Activated CD8-positive, alpha-beta memory T cell treated with anti-CD3 and anti-CD28 coated beads for 36 hours (primary cell): ENCODE measurements around the gene VAV1. TPM values are rescaled to one million over a fixed set of nuclear protein-coding genes. Genes with fewer than 3 reads are reported as not detected.

Source experiments
- CTCF ChIA-PET: fragments of 350-600 bp; sonication (Branson Sonifier 250); formaldehyde crosslinking; loops from one replicate; lab custom pipeline; 2021; ENCODE audit warnings: antibody characterized with exemption; lab: Charles Lee
- POLR2A ChIA-PET: fragments of 350-600 bp; sonication (Branson Sonifier 250); formaldehyde crosslinking; loops from one replicate; lab custom pipeline; 2021; ENCODE audit warnings: antibody characterized with exemption; lab: Charles Lee
- total RNA-seq, 2 experiments: library from RNA; stranded (reverse); gene quantifications; one replicate each; pipeline ENCODE4 v1.2.3, GENCODE V29; 2021

The VAV1 gene
- 10 to 100 TPM; 59.5 to 59.7 TPM for total RNA-seq

GRCh38 chr19:6772028-6772865 lies at the start of gene VAV1:
VAV1 (plus strand) TSS chr19:6772708; CDS start chr19:6772808, 100 bp downstream.
- POLR2A ChIA-PET = interaction anchor here (0.6 to 3.7 kb wide), 12 partner anchors 28 to 1592 kb away, joined by 3 to 27 read pairs (median 4); partner anchors contain the start of genes ANGPTL4 and DENND1C
- CTCF ChIA-PET = interaction anchor here (0.6 to 3.0 kb wide), 12 partner anchors 19 to 241 kb away, joined by 3 to 28 read pairs (median 5); partner anchors contain the start of gene TNFSF9

GRCh38 chr19:6723108-6723618 lies 49.3 kb upstream of the VAV1 start:
- POLR2A ChIA-PET = no interaction called here
- CTCF ChIA-PET = no interaction called here

GRCh38 chr19:6723738-6724137 lies 48.8 kb upstream of the VAV1 start:
- POLR2A ChIA-PET = no interaction called here

GRCh38 chr19:6724631-6725492 lies 47.6 kb upstream of the VAV1 start:
- CTCF ChIA-PET = interaction anchor here (1.1 to 1.4 kb wide), 2 partner anchors 8 to 208 kb away, joined by 3 to 4 read pairs; no protein-coding TSS in a partner anchor
- POLR2A ChIA-PET = no interaction called here

More at GRCh38 chr19:6723738-6724137, 48.8 kb upstream of the VAV1 start:
- CTCF ChIA-PET = interaction anchor here (1.4 kb wide), 1 partner anchor 10 kb away, joined by 4 read pairs; no protein-coding TSS in a partner anchor

GRCh38 chr19:6725513-6726231 lies 46.8 kb upstream of the VAV1 start:
- ChIA-PET CTCF (no interaction called here), POLR2A (no interaction called here)

- POLR2A ChIA-PET = interaction anchor here (0.7 kb wide), 1 partner anchor 40 kb away, joined by 3 read pairs; no protein-coding TSS in a partner anchor
- CTCF ChIA-PET = interaction anchor here (2.2 kb wide), 1 partner anchor 10 kb away, joined by 7 read pairs; no protein-coding TSS in a partner anchor
These were observed 44.2 kb upstream of the VAV1 start for GRCh38 chr19:6728346-6728745.

GRCh38 chr19:6729573-6730152 lies 42.8 kb upstream of the VAV1 start:
- ChIA-PET CTCF (interaction anchor here (2.2 kb wide), 1 partner anchor 9 kb away, joined by 7 read pairs; no protein-coding TSS in a partner anchor), POLR2A (interaction anchor here (0.5 kb wide), 1 partner anchor 14 kb away, joined by 3 read pairs; no protein-coding TSS in a partner anchor)

GRCh38 chr19:6730153-6730804 lies 42.2 kb upstream of the VAV1 start:
- ChIA-PET POLR2A (interaction anchor here (0.5 kb wide), 1 partner anchor 15 kb away, joined by 3 read pairs; no protein-coding TSS in a partner anchor), CTCF (no interaction called here)

- POLR2A ChIA-PET = no interaction called here
- CTCF ChIA-PET = interaction anchor here (0.7 kb wide), 1 partner anchor 98 kb away, joined by 3 read pairs; no protein-coding TSS in a partner anchor
These were observed 41.4 kb upstream of the VAV1 start for GRCh38 chr19:6730941-6731670.

GRCh38 chr19:6731822-6732221 lies 40.7 kb upstream of the VAV1 start:
- ChIA-PET POLR2A (no interaction called here), CTCF (no interaction called here)

GRCh38 chr19:6732803-6733337 lies 39.6 kb upstream of the VAV1 start:
- ChIA-PET CTCF (interaction anchor here (0.6 to 1.1 kb wide), 3 partner anchors 8 to 336 kb away, joined by 3 to 4 read pairs (median 4); no protein-coding TSS in a partner anchor), POLR2A (interaction anchor here (0.6 kb wide), 1 partner anchor 94 kb away, joined by 3 read pairs; no protein-coding TSS in a partner anchor)

GRCh38 chr19:6733338-6734095 lies 39.0 kb upstream of the VAV1 start:
- POLR2A ChIA-PET = interaction anchor here (0.6 kb wide), 1 partner anchor 95 kb away, joined by 3 read pairs; no protein-coding TSS in a partner anchor
- CTCF ChIA-PET = interaction anchor here (0.5 to 1.1 kb wide), 4 partner anchors 9 to 336 kb away, joined by 3 to 4 read pairs (median 4); no protein-coding TSS in a partner anchor

- ChIA-PET CTCF (interaction anchor here (0.5 to 6.3 kb wide), 2 partner anchors 116 to 130 kb away, joined by 4 to 79 read pairs; no protein-coding TSS in a partner anchor), POLR2A (no interaction called here)
These were observed 38.3 kb upstream of the VAV1 start for GRCh38 chr19:6734096-6734696.

- POLR2A ChIA-PET = interaction anchor here (0.7 to 3.6 kb wide), 3 partner anchors 66 to 128 kb away, joined by 3 to 17 read pairs (median 12); partner anchors contain the start of gene TNFSF14
- CTCF ChIA-PET = interaction anchor here (0.6 to 6.3 kb wide), 11 partner anchors 19 to 219 kb away, joined by 3 to 79 read pairs (median 4); no protein-coding TSS in a partner anchor
These were observed 37.2 kb upstream of the VAV1 start for GRCh38 chr19:6735181-6735911.
